NCI-H345 (cell line): Measurements from ENCODE around the gene HAAO.

Source experiments
- DNase-seq: peaks from one replicate; lab custom pipeline; 2025; lab: John Stamatoyannopoulos, UW

HAAO gene

GRCh38 chr2:42767899-42768705, 24.3 kb downstream of the HAAO start:
- DNase-seq: no peak

GRCh38 chr2:42767080-42767898, 25.1 kb downstream of the HAAO start:
- DNase-seq: no peak

- no peak for DNase-seq
Observed at GRCh38 chr2:42765686-42766085, 26.7 kb downstream of the HAAO start.

- no peak for DNase-seq
Observed at GRCh38 chr2:42764901-42765300, 27.5 kb downstream of the HAAO start.

- DNase-seq: no peak
Observed at GRCh38 chr2:42764096-42764495, 28.3 kb downstream of the HAAO start, which contains the start of gene OXER1. OXER1 (minus strand) TSS chr2:42764135; CDS start chr2:42764062, 73 bp downstream.

- DNase-seq: no peak
Observed at GRCh38 chr2:42762823-42763804, 29.3 kb downstream of the HAAO start.

GRCh38 chr2:42762155-42762554, 30.2 kb downstream of the HAAO start:
- DNase-seq: no peak

- DNase-seq: no peak
Observed at GRCh38 chr2:42761554-42761953, 30.8 kb downstream of the HAAO start.

- DNase-seq: no peak
Observed at GRCh38 chr2:42758751-42759150, 33.6 kb downstream of the HAAO start.

- DNase-seq: no peak
Observed at GRCh38 chr2:42757981-42758740, 34.2 kb downstream of the HAAO start.

GRCh38 chr2:42756966-42757513, 35.3 kb downstream of the HAAO start:
- no peak for DNase-seq

GRCh38 chr2:42756150-42756775, 36.1 kb downstream of the HAAO start:
- DNase-seq: no peak

- DNase-seq: no peak
Observed at GRCh38 chr2:42755191-42755880, 37.0 kb downstream of the HAAO start.

GRCh38 chr2:42754776-42755140, 37.6 kb downstream of the HAAO start:
- DNase-seq: no peak

- no peak for DNase-seq
Observed at GRCh38 chr2:42754021-42754775, 38.2 kb downstream of the HAAO start.

GRCh38 chr2:42752816-42753813, 39.3 kb downstream of the HAAO start:
- no peak for DNase-seq

- no peak for DNase-seq
Observed at GRCh38 chr2:42752314-42752713, 40.1 kb downstream of the HAAO start.

- DNase-seq: no peak
Observed at GRCh38 chr2:42748840-42749239, 43.5 kb downstream of the HAAO start.
